Adrenal gland (tissue), 12 donors: ENCODE results near the gene PDC. TPM values are rescaled to one million over a fixed set of nuclear protein-coding genes. Genes with fewer than 3 reads are reported as not detected.

Experiments
- DNase-seq, 7 donors: peaks; one replicate each; pipeline ENCODE4 v3.0.0-alpha.2; 2019 to 2020
- H3K27ac ChIP-seq, 5 donors: fragments of 200-600 bp; sonication (generic) in 4 of 5; 1 replicate in 3 of 5; 2 replicates in 2 of 5; pipeline versions ENCODE4 v1.5.1 to v1.8.0; 2016 to 2020; ENCODE audit warnings: mild to moderate bottlenecking in 1 of 5
- H3K27me3 ChIP-seq: fragments of 200-600 bp; 2 replicates; pipeline ENCODE4 v1.8.0; 2021
- H3K36me3 ChIP-seq, 2 donors: fragments of 200-600 bp; replicated peaks in 1 of 2; 1 replicate in 1 of 2; 2 replicates in 1 of 2; pipeline versions ENCODE4 v1.5.1 to v1.8.0; 2018 to 2022
- H3K4me1 ChIP-seq, 2 donors: fragments of 200-600 bp; replicated peaks in 1 of 2; 1 replicate in 1 of 2; 2 replicates in 1 of 2; pipeline versions ENCODE4 v1.5.1 to v1.8.0; 2018 to 2021
- H3K4me3 ChIP-seq, 4 donors: fragments of 200-600 bp; sonication (generic) in 3 of 4; one replicate each; pipeline ENCODE4 v1.5.1; 2016 to 2018
- H3K9me3 ChIP-seq, 3 donors: fragments of 200-600 bp; sonication (generic) in 1 of 3; replicated peaks in 1 of 3; 1 replicate in 2 of 3; 2 replicates in 1 of 3; pipeline versions ENCODE4 v1.5.1 to v1.8.0; 2016 to 2021
- CTCF ChIP-seq, 6 experiments: fragments of 450-650 bp in 4 of 6; fragments of 200-600 bp in 2 of 6; sonication (generic) in 1 of 6; IDR thresholded peaks; 1 replicate in 5 of 6; 2 replicates in 1 of 6; pipeline versions ENCODE4 v1.5.1 to v1.8.0; 2016 to 2021; ENCODE audit warnings: antibody characterized with exemption in 6 of 6, mild to moderate bottlenecking in 2 of 6, moderate library complexity in 1 of 6
- POLR2A ChIP-seq, 2 donors: fragments of 450-650 bp; IDR thresholded peaks; one replicate each; pipeline ENCODE4 v1.6.1; 2017; ENCODE audit warnings: antibody characterized with exemption in 2 of 2, mild to moderate bottlenecking in 2 of 2, moderate library complexity in 1 of 2
- WGBS, 4 donors: extraction: QIAGEN DNeasy Blood & Tissue Kit in 2 of 4; methylation state at CpG; one replicate each; pipeline versions ENCODE4 v1.1.5 to v1.1.7; 2013 to 2017; 5-methylcytosine and 5-hydroxymethylcytosine counted together
- intact Hi-C, 2 donors: fragments of 100-400 bp; cut with DNase I; formaldehyde crosslinking; loops; one replicate each; pipeline versions ENCODE4 v1.14.1 to v1.15.0; 2022 to 2023
- polyA plus RNA-seq, 3 donors: library from polyadenylated mRNA; stranded (reverse); fragments of 200-250 nt in 2 of 3; fragments of 350-450 nt in 1 of 3; fragmentation: Illumina TruSeq in 1 of 3; extraction: RNeasy Lipid Tissue Mini Kit (QIAGEN cat#74804) in 1 of 3; gene quantifications; one replicate each; pipeline ENCODE4 v1.2.3, GENCODE V29; 2013 to 2014
- total RNA-seq, 9 donors: library from RNA; depleted of rRNA in 4 of 9; stranded (reverse); fragments of >200 nt in 4 of 9; fragments of 120-200 nt in 1 of 9; fragmentation: NEBNext Ultra II Directional in 1 of 9; extraction: Animal tissue kit (Norgen Biotek cat#: 25700) in 1 of 9; gene quantifications; one replicate each; pipeline versions ENCODE4 v1.1.0 to v1.2.4, GENCODE V29; 2013 to 2023
- donor health status: healthy with polysubstance abuse.
- donor health status: Bipolar disorder and iron deficiency.
- donor health status: DM: yes; HTN: yes; CAD: no.
- donor health status: DM: no; HTN: no; CAD: no.
- donor health status: DM: no; HTN: no; CAD: no.
- donor health status: DM: yes; HTN: yes; CAD: no.

PDC gene
- total and polyA plus RNA-seq, 12 donors: not detected

- WGBS, 4 donors: 88 to 97% (median 95%) methylated on average over 2 of the region's 2 CpGs
- H3K27ac ChIP-seq: no peak overlapping the region
- H3K27me3 ChIP-seq: no peaks in the 10 kb centered on the region
- H3K4me3 ChIP-seq: no peak overlapping the region
- DNase-seq: no peak
- H3K4me1 ChIP-seq: no peaks in the 10 kb centered on the region
- H3K9me3 ChIP-seq: no peaks in the 10 kb centered on the region
- H3K36me3 ChIP-seq: no peaks in the 10 kb centered on the region
- intact Hi-C loops: loop anchor here in 1 of 2 donors (10.0 kb wide), 1 partner anchor 498 kb away; no protein-coding TSS in a partner anchor
- TF ChIP-seq POLR2A (IDR thresholded peaks at IDR 0.05): no peak
- no peak for TF ChIP-seq CTCF (IDR thresholded peaks at IDR 0.05)
Observed at GRCh38 chr1:186487163-186487562, 26.2 kb upstream of the PDC start.

GRCh38 chr1:186486061-186486460 is 25.1 kb upstream of the PDC start:
- intact Hi-C loops: loop anchor here in 1 of 2 donors (10.0 kb wide), 1 partner anchor 499 kb away; no protein-coding TSS in a partner anchor

GRCh38 chr1:186483561-186483960 is 22.6 kb upstream of the PDC start:
- Histone ChIP-seq H3K9me3 (no peaks in the 10 kb centered on the region), H3K27me3 (no peaks in the 10 kb centered on the region), H3K27ac (no peak overlapping the region), H3K4me1 (no peaks in the 10 kb centered on the region), H3K4me3 (no peak overlapping the region), H3K36me3 (no peaks in the 10 kb centered on the region)
- WGBS, 4 donors: 51 to 64% (median 54%) methylated on average over 2 of the region's 2 CpGs
- intact Hi-C loops: loop anchor here (5.0 to 10.0 kb wide), 2 partner anchors 499 to 501 kb away; no protein-coding TSS in a partner anchor
- no peak for DNase-seq
- no peak for TF ChIP-seq CTCF (IDR thresholded peaks at IDR 0.05)
- TF ChIP-seq POLR2A (IDR thresholded peaks at IDR 0.05): no peak

More at GRCh38 chr1:186486061-186486460, 25.1 kb upstream of the PDC start:
- Histone ChIP-seq H3K27ac (no peak overlapping the region), H3K4me3 (no peak overlapping the region), H3K9me3 (no peaks in the 10 kb centered on the region), H3K4me1 (no peaks in the 10 kb centered on the region), H3K36me3 (no peaks in the 10 kb centered on the region), H3K27me3 (no peaks in the 10 kb centered on the region)
- no peak for TF ChIP-seq POLR2A (IDR thresholded peaks at IDR 0.05)
- no peak for TF ChIP-seq CTCF (IDR thresholded peaks at IDR 0.05)
- no peak for DNase-seq
- WGBS, 4 donors: 59 to 88% (median 79%) methylated on average over 1 of the region's 1 CpG

- no peaks in the 10 kb centered on the region for H3K27me3 ChIP-seq
- no peaks in the 10 kb centered on the region for H3K4me1 ChIP-seq
- H3K9me3 ChIP-seq: no peaks in the 10 kb centered on the region
- no peaks in the 10 kb centered on the region for H3K36me3 ChIP-seq
- 5 to 15% (median 6%) methylated on average over 4 of the region's 4 CpGs for WGBS, 4 donors
- no peak overlapping the region for H3K4me3 ChIP-seq
- peak; percentile 28 to 78 (median 45) for DNase-seq
- intact Hi-C loops: loop anchor here (5.0 to 10.0 kb wide), 2 partner anchors 500 to 502 kb away; no protein-coding TSS in a partner anchor
- H3K27ac ChIP-seq: no peak overlapping the region
- TF ChIP-seq CTCF (IDR thresholded peaks at IDR 0.05) (peak; percentile 50 to 77 (median 66)), POLR2A (IDR thresholded peaks at IDR 0.05) (no peak)
Observed at GRCh38 chr1:186482661-186483255, 21.8 kb upstream of the PDC start.
